Natural killer cell (primary cell): Measurements from ENCODE around the gene PPP1R18. TPM values are rescaled to one million over a fixed set of nuclear protein-coding genes. Genes with fewer than 3 reads are reported as not detected.
A peak's percentile ranks its signal among the peaks of the same experiment; 100 is the strongest.

Experiments used
- ATAC-seq, 3 donors: fragments of 150-1000 bp in 2 of 3; fragments of 200-7000 bp in 1 of 3; cut with Tn5 transposase; 1 replicate in 1 of 3; 2 replicates in 2 of 3; pipeline ENCODE4 v1.10.0; 2021; ENCODE audit warnings: mild to moderate bottlenecking in 2 of 3, moderate library complexity in 2 of 3
- DNase-seq, 2 donors: peaks; one replicate each; pipeline versions ENCODE4 v3.0.0 to v3.0.0-alpha.2; 2013 to 2021; ENCODE audit warnings: mixed read lengths in 1 of 2
- H3K27ac ChIP-seq: one replicate; pipeline ENCODE4 v1.5.1; 2013; ENCODE audit warnings: mild to moderate bottlenecking, low read length
- H3K27me3 ChIP-seq: one replicate; pipeline ENCODE4 v1.6.1; 2013; ENCODE audit warnings: low read length; ENCODE audit not compliant: control insufficient read depth, insufficient read depth
- H3K36me3 ChIP-seq: one replicate; pipeline ENCODE4 v1.6.1; 2013; ENCODE audit warnings: low read length; ENCODE audit not compliant: control insufficient read depth, insufficient read depth
- H3K4me1 ChIP-seq: one replicate; pipeline ENCODE4 v1.6.1; 2013; ENCODE audit warnings: low read length; ENCODE audit not compliant: control insufficient read depth, insufficient read depth
- H3K4me3 ChIP-seq: one replicate; pipeline ENCODE4 v1.5.1; 2013; ENCODE audit warnings: low read length
- H3K9me3 ChIP-seq: one replicate; pipeline ENCODE4 v1.6.1; 2013; ENCODE audit warnings: low read length; ENCODE audit not compliant: control insufficient read depth, insufficient read depth
- H3K27ac Mint-ChIP-seq, 2 donors: one replicate each; pipeline ENCODE4 v1.8.0; 2022; ENCODE audit warnings: mild to moderate bottlenecking in 2 of 2, mixed read lengths in 2 of 2, moderate library complexity in 1 of 2
- H3K27me3 Mint-ChIP-seq, 2 donors: one replicate each; pipeline ENCODE4 v1.8.0; 2022; ENCODE audit warnings: low read depth in 2 of 2, mixed read lengths in 2 of 2
- H3K36me3 Mint-ChIP-seq: one replicate; pipeline ENCODE4 v1.8.0; 2022; ENCODE audit warnings: mixed read lengths
- H3K4me1 Mint-ChIP-seq, 2 donors: one replicate each; pipeline ENCODE4 v1.8.0; 2022; ENCODE audit warnings: mixed read lengths in 2 of 2
- H3K4me3 Mint-ChIP-seq: one replicate; pipeline ENCODE4 v1.8.0; 2022; ENCODE audit warnings: mild to moderate bottlenecking, moderate library complexity, mixed read lengths
- H3K9me3 Mint-ChIP-seq, 2 donors: one replicate each; pipeline ENCODE4 v1.8.0; 2022; ENCODE audit warnings: mixed read lengths in 2 of 2
- CTCF ChIP-seq: fragments of 200-600 bp; IDR thresholded peaks from one replicate; pipeline ENCODE4 v1.8.0; 2022; ENCODE audit warnings: antibody characterized with exemption
- WGBS: methylation state at CpG from one replicate; pipeline ENCODE4 v1.1.7; 2013; ENCODE audit warnings: missing lambda C conversion rate; ENCODE audit not compliant: insufficient coverage; 5-methylcytosine and 5-hydroxymethylcytosine counted together
- intact Hi-C: fragments of 100-400 bp; cut with micrococcal nuclease; formaldehyde crosslinking; loops from one replicate; pipeline ENCODE4 v1.14.2; 2022
- total RNA-seq, 4 donors: library from RNA; stranded (reverse); fragments of 120-200 nt in 1 of 4; gene quantifications; one replicate each; pipeline versions ENCODE4 v1.2.3 to v1.2.4, GENCODE V29; 2013 to 2022

The PPP1R18 gene
- total RNA-seq, 3 donors from 2014 or later (not counting 1 experiment from before 2014, with no cell fraction given), result 183 to 260 (median 219) TPM

- Histone ChIP-seq H3K4me3 (peak overlapping the region; percentile 96), H3K27ac (peak overlapping the region; percentile 96), H3K4me1 (peaks cover 76% of the 10 kb centered on the region), H3K27me3 (no peaks in the 10 kb centered on the region), H3K36me3 (peaks cover 2% of the 10 kb centered on the region), H3K9me3 (no peaks in the 10 kb centered on the region)
- Mint-ChIP-seq H3K36me3 (peaks cover 13% of the 10 kb centered on the region), H3K9me3 (no peaks in the 10 kb centered on the region), H3K27ac (peak overlapping the region; percentile 91 to 98), H3K4me1 (peaks cover 65 to 92% of the 10 kb centered on the region in 2 donors), H3K27me3 (no peaks in the 10 kb centered on the region), H3K4me3 (peak overlapping the region; percentile 96)
- no peak for ATAC-seq
- WGBS, result 7% methylated on average over 29 of the region's 29 CpGs
- intact Hi-C loops, result loop anchor here (2.0 kb wide), 1 partner anchor 39 kb away; the partner anchor contains the start of gene C6orf136
- TF ChIP-seq CTCF, result no peak
- peak in 1 of 2 donors; percentile 54 for DNase-seq
Measured at GRCh38 chr6:30685157-30686008, 1.1 kb downstream of the PPP1R18 start.

DNA sequence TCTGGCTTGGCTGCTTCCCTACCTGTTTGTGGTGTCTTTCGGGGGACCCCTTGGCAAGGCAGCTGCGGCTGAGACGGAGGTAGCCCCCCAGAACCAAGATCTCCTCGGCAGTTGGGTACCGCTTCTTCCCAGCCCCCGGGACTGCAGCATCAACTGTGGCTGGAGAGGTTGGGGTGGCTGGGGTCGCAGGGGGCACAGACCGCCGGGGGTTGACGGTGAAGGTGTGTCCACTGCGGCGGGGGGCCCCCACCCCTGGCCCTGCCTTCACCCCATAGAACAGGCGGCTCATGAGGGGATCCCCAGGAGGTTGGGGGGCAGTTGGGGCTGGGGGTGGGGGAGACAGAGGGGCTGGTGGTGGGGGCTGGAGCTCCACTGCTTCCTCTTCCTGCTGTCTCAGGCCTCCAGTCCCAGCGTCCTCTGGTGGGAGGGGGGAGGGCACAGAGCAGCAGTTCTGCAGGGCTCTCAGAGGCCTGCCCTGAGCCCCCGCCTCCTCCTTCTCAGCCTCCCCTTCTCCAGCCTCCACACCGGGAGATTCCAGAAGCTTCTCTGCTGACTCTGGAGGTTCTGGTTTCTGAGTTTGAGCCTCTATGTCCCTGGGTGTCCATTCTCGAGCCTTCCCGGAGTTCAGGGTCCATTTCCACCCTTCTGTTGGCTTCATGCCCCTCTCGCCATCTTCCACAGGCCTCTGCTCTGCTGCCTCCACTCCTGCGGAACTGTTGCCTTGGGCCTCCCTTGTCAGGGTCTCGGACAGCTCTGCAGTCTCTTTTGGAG is 1.9 kb downstream of the PPP1R18 start:
- Mint-ChIP-seq H3K27me3 (no peaks in the 10 kb centered on the region), H3K36me3 (peaks cover 13% of the 10 kb centered on the region), H3K27ac (peak overlapping the region; percentile 91 to 98), H3K4me1 (peaks cover 62 to 92% of the 10 kb centered on the region in 2 donors), H3K4me3 (peak overlapping the region; percentile 96), H3K9me3 (no peaks in the 10 kb centered on the region)
- WGBS, result 1% methylated on average over 17 of the region's 21 CpGs
- Histone ChIP-seq H3K4me3 (peak overlapping the region; percentile 96), H3K4me1 (peaks cover 76% of the 10 kb centered on the region), H3K9me3 (no peaks in the 10 kb centered on the region), H3K27ac (peak overlapping the region; percentile 96), H3K36me3 (peaks cover 10% of the 10 kb centered on the region), H3K27me3 (no peaks in the 10 kb centered on the region)
- peak in 1 of 3 donors; percentile 6 for ATAC-seq
- intact Hi-C loops, result loop anchor here (5.0 kb wide), 1 partner anchor 193 kb away; no protein-coding TSS in a partner anchor
- TF ChIP-seq CTCF, result no peak
- DNase-seq, result peak; percentile 38 to 68

DNA sequence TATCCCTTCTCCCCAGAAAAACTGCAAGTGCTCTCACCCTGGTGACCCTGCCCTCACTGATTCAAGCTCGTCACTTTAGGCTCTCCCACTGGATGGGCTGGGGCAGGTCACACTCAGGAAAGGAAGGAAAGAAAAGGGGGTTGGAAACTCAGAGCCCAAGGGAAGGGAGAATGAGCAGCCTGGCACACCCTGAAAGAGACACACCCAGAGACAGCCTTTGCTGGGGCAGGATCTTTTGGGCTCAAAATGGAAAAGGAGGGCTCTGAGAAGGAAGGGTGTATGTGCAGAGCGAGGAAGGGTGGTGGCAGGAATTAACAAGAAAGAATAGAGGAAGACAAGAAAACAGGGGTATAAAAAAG is 2.5 kb downstream of the PPP1R18 start:
- H3K4me1 ChIP-seq, result peaks cover 76% of the 10 kb centered on the region
- no peak for ATAC-seq
- DNase-seq, result no peak
- peak overlapping the region; percentile 96 for H3K4me3 ChIP-seq
- no peak for TF ChIP-seq CTCF
- peak overlapping the region; percentile 84 for H3K27ac ChIP-seq
- no peaks in the 10 kb centered on the region for H3K27me3 ChIP-seq
- H3K4me3 Mint-ChIP-seq, result peak overlapping the region; percentile 96
- intact Hi-C loops, result loop anchor here (5.0 kb wide), 1 partner anchor 193 kb away; no protein-coding TSS in a partner anchor
- peak overlapping the region; percentile 91 to 98 for H3K27ac Mint-ChIP-seq
- peaks cover 62 to 92% of the 10 kb centered on the region in 2 donors for H3K4me1 Mint-ChIP-seq
- H3K9me3 ChIP-seq, result no peaks in the 10 kb centered on the region
- H3K9me3 Mint-ChIP-seq, result no peaks in the 10 kb centered on the region
- peaks cover 13% of the 10 kb centered on the region for H3K36me3 Mint-ChIP-seq
- peaks cover 14% of the 10 kb centered on the region for H3K36me3 ChIP-seq
- WGBS, result 0% methylated on average over 2 of the region's 2 CpGs
- H3K27me3 Mint-ChIP-seq, result no peaks in the 10 kb centered on the region
